ENCODE measurements around the gene GRID1.

Gene GRID1

DNA sequence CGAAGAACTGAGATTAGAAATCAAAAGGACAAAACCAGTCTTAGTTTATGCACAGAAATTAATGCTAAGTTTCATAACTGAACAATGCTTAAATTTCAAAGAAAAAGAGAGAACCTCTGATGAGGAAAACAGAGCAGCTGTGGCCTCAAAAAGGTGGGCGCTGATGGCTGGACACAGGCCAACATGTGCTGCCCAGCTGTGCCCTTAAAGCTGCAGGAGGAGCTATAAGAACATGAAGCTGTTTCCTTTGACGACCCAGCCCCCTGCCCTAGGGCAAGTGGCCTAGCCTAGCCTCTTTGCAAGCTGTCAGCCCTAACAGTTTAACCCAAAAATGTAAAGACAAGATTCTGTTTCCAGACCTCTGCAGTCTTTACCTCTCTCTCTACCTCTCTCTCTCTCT, 107.7 kb downstream of the GRID1 start:
- 34% methylated on average over 2 of the region's 3 CpGs for WGBS
- H2BK15ac ChIP-seq (ENCODE audit: low read depth, poor library complexity, severe bottlenecking) = no peak overlapping the region
- no peak for DNase-seq

GRCh38 chr10:86258499-86258898, 108.1 kb downstream of the GRID1 start:
- WGBS = 60% methylated on average over 1 of the region's 1 CpG

More for the DNA sequence above, 107.7 kb downstream of the GRID1 start:
- Histone ChIP-seq H3K4me2 (ENCODE audit: low read length, poor library complexity, severe bottlenecking) (no peak overlapping the region), H3K4me3 (ENCODE audit: insufficient read depth in 1 of 2, low read depth in 1 of 2, low read length in 2 of 2) (no peak overlapping the region), H4K8ac (ENCODE audit: low read length) (no peak overlapping the region), H3K18ac (ENCODE audit: low read depth in 1 of 2, low read length in 2 of 2) (no peak overlapping the region), H4K91ac (ENCODE audit: low read length) (no peak overlapping the region), H3K79me1 (replicated peaks; ENCODE audit: low read length, poor library complexity, severe bottlenecking) (no peaks in the 10 kb centered on the region), H3K27ac (ENCODE audit: low read length, poor library complexity, severe bottlenecking) (no peak overlapping the region), H3K4me1 (ENCODE audit: control insufficient read depth, insufficient read depth, low read depth, low read length) (no peaks in the 10 kb centered on the region), H2BK12ac (ENCODE audit: low read length in 2 of 2) (no peak overlapping the region), H2BK120ac (ENCODE audit: low read depth, low read length) (no peak overlapping the region), H3K9me3 (ENCODE audit: control insufficient read depth, low read length) (no peaks in the 10 kb centered on the region), H3K4ac (ENCODE audit: low read depth in 1 of 2, low read length in 2 of 2) (no peak overlapping the region), H2AFZ (ENCODE audit: low read depth, low read length) (no peak overlapping the region), H2AK5ac (ENCODE audit: low read length, severe bottlenecking) (no peak overlapping the region), H2BK5ac (ENCODE audit: low read depth, low read length, poor library complexity, severe bottlenecking) (no peak overlapping the region), H3K14ac (ENCODE audit: low read length in 2 of 2) (no peak overlapping the region), H3K27me3 (ENCODE audit: control insufficient read depth in 1 of 2, insufficient read depth in 1 of 2, low read length in 2 of 2) (peaks cover 0 to 27% of the 10 kb centered on the region in 2 experiments), H3K23ac (ENCODE audit: low read length in 2 of 2) (no peak overlapping the region), H3K9ac (ENCODE audit: low read length) (no peak overlapping the region), H3K36me3 (ENCODE audit: control insufficient read depth in 1 of 2, insufficient read depth in 2 of 2, low read depth in 1 of 2, low read length in 2 of 2) (no peaks in the 10 kb centered on the region)

GRCh38 chr10:86257683-86258082, 108.9 kb downstream of the GRID1 start:
- Histone ChIP-seq H3K4ac (ENCODE audit: low read depth in 1 of 2, low read length in 2 of 2) (no peak overlapping the region), H2AFZ (ENCODE audit: low read depth, low read length) (no peak overlapping the region), H2BK5ac (ENCODE audit: low read depth, low read length, poor library complexity, severe bottlenecking) (no peak overlapping the region), H3K9me3 (ENCODE audit: control insufficient read depth, low read length) (no peaks in the 10 kb centered on the region), H3K27ac (ENCODE audit: low read length, poor library complexity, severe bottlenecking) (no peak overlapping the region), H4K91ac (ENCODE audit: low read length) (no peak overlapping the region), H3K18ac (ENCODE audit: low read depth in 1 of 2, low read length in 2 of 2) (no peak overlapping the region), H3K27me3 (ENCODE audit: control insufficient read depth in 1 of 2, insufficient read depth in 1 of 2, low read length in 2 of 2) (peaks cover 0 to 29% of the 10 kb centered on the region in 2 experiments), H2AK5ac (ENCODE audit: low read length, severe bottlenecking) (no peak overlapping the region), H2BK15ac (ENCODE audit: low read depth, poor library complexity, severe bottlenecking) (no peak overlapping the region), H4K8ac (ENCODE audit: low read length) (no peak overlapping the region), H3K23ac (ENCODE audit: low read length in 2 of 2) (no peak overlapping the region), H3K4me2 (ENCODE audit: low read length, poor library complexity, severe bottlenecking) (no peak overlapping the region), H3K79me1 (replicated peaks; ENCODE audit: low read length, poor library complexity, severe bottlenecking) (no peaks in the 10 kb centered on the region), H3K4me3 (ENCODE audit: insufficient read depth in 1 of 2, low read depth in 1 of 2, low read length in 2 of 2) (no peak overlapping the region), H3K9ac (ENCODE audit: low read length) (no peak overlapping the region), H3K14ac (ENCODE audit: low read length in 2 of 2) (no peak overlapping the region), H3K36me3 (ENCODE audit: control insufficient read depth in 1 of 2, insufficient read depth in 2 of 2, low read depth in 1 of 2, low read length in 2 of 2) (no peaks in the 10 kb centered on the region), H2BK12ac (ENCODE audit: low read length in 2 of 2) (no peak overlapping the region), H3K4me1 (ENCODE audit: control insufficient read depth, insufficient read depth, low read depth, low read length) (no peaks in the 10 kb centered on the region), H2BK120ac (ENCODE audit: low read depth, low read length) (no peak overlapping the region)
- DNase-seq = no peak
- 57% methylated on average over 2 of the region's 2 CpGs for WGBS

More at GRCh38 chr10:86258499-86258898, 108.1 kb downstream of the GRID1 start:
- Histone ChIP-seq H3K36me3 (ENCODE audit: control insufficient read depth in 1 of 2, insufficient read depth in 2 of 2, low read depth in 1 of 2, low read length in 2 of 2) (no peaks in the 10 kb centered on the region), H2BK120ac (ENCODE audit: low read depth, low read length) (no peak overlapping the region), H3K27ac (ENCODE audit: low read length, poor library complexity, severe bottlenecking) (no peak overlapping the region), H4K91ac (ENCODE audit: low read length) (no peak overlapping the region), H3K23ac (ENCODE audit: low read length in 2 of 2) (no peak overlapping the region), H3K18ac (ENCODE audit: low read depth in 1 of 2, low read length in 2 of 2) (no peak overlapping the region), H3K14ac (ENCODE audit: low read length in 2 of 2) (no peak overlapping the region), H2AK5ac (ENCODE audit: low read length, severe bottlenecking) (no peak overlapping the region), H3K4ac (ENCODE audit: low read depth in 1 of 2, low read length in 2 of 2) (no peak overlapping the region), H3K4me1 (ENCODE audit: control insufficient read depth, insufficient read depth, low read depth, low read length) (no peaks in the 10 kb centered on the region), H4K8ac (ENCODE audit: low read length) (no peak overlapping the region), H3K27me3 (ENCODE audit: control insufficient read depth in 1 of 2, insufficient read depth in 1 of 2, low read length in 2 of 2) (peaks cover 0 to 28% of the 10 kb centered on the region in 2 experiments), H3K9ac (ENCODE audit: low read length) (no peak overlapping the region), H2BK12ac (ENCODE audit: low read length in 2 of 2) (no peak overlapping the region), H2AFZ (ENCODE audit: low read depth, low read length) (no peak overlapping the region), H3K4me3 (ENCODE audit: insufficient read depth in 1 of 2, low read depth in 1 of 2, low read length in 2 of 2) (no peak overlapping the region), H2BK5ac (ENCODE audit: low read depth, low read length, poor library complexity, severe bottlenecking) (no peak overlapping the region), H3K9me3 (ENCODE audit: control insufficient read depth, low read length) (no peaks in the 10 kb centered on the region), H3K79me1 (replicated peaks; ENCODE audit: low read length, poor library complexity, severe bottlenecking) (no peaks in the 10 kb centered on the region), H2BK15ac (ENCODE audit: low read depth, poor library complexity, severe bottlenecking) (no peak overlapping the region), H3K4me2 (ENCODE audit: low read length, poor library complexity, severe bottlenecking) (no peak overlapping the region)
- DNase-seq = no peak

GRCh38 chr10:86256690-86257315, 109.8 kb downstream of the GRID1 start:
- Histone ChIP-seq H2AK5ac (ENCODE audit: low read length, severe bottlenecking) (no peak overlapping the region), H3K14ac (ENCODE audit: low read length in 2 of 2) (no peak overlapping the region), H2AFZ (ENCODE audit: low read depth, low read length) (no peak overlapping the region), H2BK120ac (ENCODE audit: low read depth, low read length) (no peak overlapping the region), H3K23ac (ENCODE audit: low read length in 2 of 2) (no peak overlapping the region), H3K9ac (ENCODE audit: low read length) (no peak overlapping the region), H3K36me3 (ENCODE audit: control insufficient read depth in 1 of 2, insufficient read depth in 2 of 2, low read depth in 1 of 2, low read length in 2 of 2) (no peaks in the 10 kb centered on the region), H3K79me1 (replicated peaks; ENCODE audit: low read length, poor library complexity, severe bottlenecking) (no peaks in the 10 kb centered on the region), H3K4ac (ENCODE audit: low read depth in 1 of 2, low read length in 2 of 2) (no peak overlapping the region), H3K27ac (ENCODE audit: low read length, poor library complexity, severe bottlenecking) (no peak overlapping the region), H3K27me3 (ENCODE audit: control insufficient read depth in 1 of 2, insufficient read depth in 1 of 2, low read length in 2 of 2) (peaks cover 0 to 21% of the 10 kb centered on the region in 2 experiments), H3K18ac (ENCODE audit: low read depth in 1 of 2, low read length in 2 of 2) (no peak overlapping the region), H3K9me3 (ENCODE audit: control insufficient read depth, low read length) (no peaks in the 10 kb centered on the region), H3K4me2 (ENCODE audit: low read length, poor library complexity, severe bottlenecking) (no peak overlapping the region), H4K8ac (ENCODE audit: low read length) (no peak overlapping the region), H2BK12ac (ENCODE audit: low read length in 2 of 2) (no peak overlapping the region), H2BK5ac (ENCODE audit: low read depth, low read length, poor library complexity, severe bottlenecking) (no peak overlapping the region), H3K4me3 (ENCODE audit: insufficient read depth in 1 of 2, low read depth in 1 of 2, low read length in 2 of 2) (no peak overlapping the region), H2BK15ac (ENCODE audit: low read depth, poor library complexity, severe bottlenecking) (no peak overlapping the region), H3K4me1 (ENCODE audit: control insufficient read depth, insufficient read depth, low read depth, low read length) (no peaks in the 10 kb centered on the region), H4K91ac (ENCODE audit: low read length) (no peak overlapping the region)
- no peak for DNase-seq
- 67% methylated on average over 3 of the region's 4 CpGs for WGBS

Measured in mesenchymal stem cell (in vitro differentiated cells and primary cell).